SH-SY5Y (cell line): ENCODE results near the gene IL20RB.

Experiments used
- GATA2 ChIP-seq: IDR thresholded peaks from 2 replicates; pipeline ENCODE4 v1.6.1; 2011; ENCODE audit warnings: mild to moderate bottlenecking, low read depth, low read length
- GATA3 ChIP-seq: IDR thresholded peaks from 2 replicates; pipeline ENCODE4 v1.6.1; 2011; ENCODE audit warnings: low read depth, mild to moderate bottlenecking, low read length, moderate library complexity

GRCh38 chr3:136914739-136915138 lies 43.0 kb upstream of the IL20RB start:
- TF ChIP-seq GATA2 (no peak), GATA3 (no peak)
